Loucy (cell line): ENCODE results near the gene OSBPL3.

Experiments used
- CTCF ChIP-seq: fragments of 200-600 bp; sonication (generic); conservative IDR thresholded peaks from 2 replicates; pipeline ENCODE4 v1.5.1; 2014; ENCODE audit warnings: mild to moderate bottlenecking, antibody characterized with exemption, low read length
- EZH2phosphoT487 ChIP-seq: fragments of 200-600 bp; IDR thresholded peaks from 2 replicates; pipeline ENCODE4 v1.6.1; 2018; ENCODE audit warnings: antibody characterized with exemption, mild to moderate bottlenecking, moderate library complexity, borderline replicate concordance

GRCh38 chr7:24864214-24864817, 115.7 kb downstream of the OSBPL3 start:
- TF ChIP-seq CTCF (no peak), EZH2phosphoT487 (no peak)
